GM21423 (cell line): Measurements from ENCODE around the gene PXYLP1.

ENCODE experiments used
- ATAC-seq: cut with Tn5 transposase; IDR thresholded peaks from one replicate; pipeline ENCODE4 v1.9.1; 2021; ENCODE audit warnings: mild to moderate bottlenecking, moderate library complexity; ENCODE audit not compliant: unreplicated experiment

PXYLP1 gene

GRCh38 chr3:141269961-141270360 is 38.3 kb downstream of the PXYLP1 start:
- no peak for ATAC-seq

DNA sequence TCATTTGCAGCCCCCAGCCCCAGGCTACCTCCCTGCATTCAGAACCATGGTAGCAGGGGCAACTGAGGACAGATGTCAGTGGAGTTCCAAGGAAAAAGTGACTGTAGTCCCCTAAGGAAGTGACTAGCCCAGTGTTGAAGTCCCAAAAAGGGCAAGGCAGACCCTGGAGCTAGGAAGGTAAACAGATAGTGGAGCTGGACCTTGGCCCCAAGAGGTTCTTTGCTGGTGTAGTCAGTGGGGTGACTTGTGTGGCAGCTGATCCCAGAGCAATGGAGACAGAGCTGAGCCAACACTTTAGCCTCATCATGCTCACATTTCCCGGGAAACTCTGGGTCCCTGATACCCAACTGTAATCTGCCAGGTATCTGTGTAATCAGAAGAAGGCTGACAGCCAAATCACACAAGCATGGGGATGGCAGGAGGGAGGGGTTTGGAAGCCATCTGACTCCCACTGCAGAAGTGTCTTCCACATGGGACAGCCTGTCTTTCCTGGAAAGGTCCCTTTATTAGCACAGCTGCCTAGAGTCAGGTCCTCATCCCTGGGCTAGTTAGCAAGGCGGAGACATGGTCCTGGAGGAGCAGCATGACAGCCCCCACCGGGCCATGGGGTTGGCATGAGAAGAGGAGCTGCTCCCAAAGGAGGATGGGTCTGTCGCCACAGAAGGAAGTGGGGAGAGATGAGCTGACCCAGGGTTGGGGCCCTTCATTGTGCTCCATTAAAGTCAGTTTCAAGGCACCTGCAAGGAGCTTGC is 39.8 kb downstream of the PXYLP1 start:
- ATAC-seq = no peak

DNA sequence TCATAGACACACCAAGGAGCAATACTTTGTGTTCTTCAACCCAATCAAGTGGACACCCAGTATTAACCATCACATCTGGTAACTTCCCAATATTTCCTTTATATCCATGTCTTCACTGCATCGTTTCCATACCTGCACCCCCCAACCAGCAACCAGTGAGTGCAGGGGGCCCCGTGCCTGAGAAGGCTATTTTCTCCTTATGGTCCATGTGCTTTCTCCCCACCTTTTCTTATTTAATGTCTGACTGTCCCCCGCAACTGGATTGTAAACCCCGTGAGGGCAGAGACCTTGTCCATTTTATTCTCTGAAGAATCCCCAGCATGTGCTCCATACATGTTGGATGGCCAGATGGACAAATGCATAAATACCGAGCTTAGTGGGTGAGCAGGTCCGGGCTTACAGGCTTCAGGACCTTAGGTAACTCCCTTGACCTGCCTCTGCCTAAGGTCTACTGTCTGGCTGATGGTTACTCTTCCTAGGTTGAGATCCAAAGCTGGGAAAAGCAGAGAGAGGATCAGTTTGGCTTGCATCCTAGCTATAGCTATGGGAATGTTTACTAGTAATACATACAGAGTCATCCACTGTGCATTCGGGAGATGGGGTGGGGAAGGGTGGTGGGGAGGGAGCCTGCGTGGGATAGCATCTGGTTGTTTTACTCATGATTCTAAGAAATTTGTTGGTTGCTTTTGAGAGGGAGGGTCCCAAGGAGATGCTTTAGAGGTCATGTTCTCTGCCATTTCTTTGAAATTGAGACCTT is 41.5 kb downstream of the PXYLP1 start:
- ATAC-seq = no peak

- ATAC-seq = no peak
Measured at GRCh38 chr3:141273700-141274410, 42.2 kb downstream of the PXYLP1 start.

DNA sequence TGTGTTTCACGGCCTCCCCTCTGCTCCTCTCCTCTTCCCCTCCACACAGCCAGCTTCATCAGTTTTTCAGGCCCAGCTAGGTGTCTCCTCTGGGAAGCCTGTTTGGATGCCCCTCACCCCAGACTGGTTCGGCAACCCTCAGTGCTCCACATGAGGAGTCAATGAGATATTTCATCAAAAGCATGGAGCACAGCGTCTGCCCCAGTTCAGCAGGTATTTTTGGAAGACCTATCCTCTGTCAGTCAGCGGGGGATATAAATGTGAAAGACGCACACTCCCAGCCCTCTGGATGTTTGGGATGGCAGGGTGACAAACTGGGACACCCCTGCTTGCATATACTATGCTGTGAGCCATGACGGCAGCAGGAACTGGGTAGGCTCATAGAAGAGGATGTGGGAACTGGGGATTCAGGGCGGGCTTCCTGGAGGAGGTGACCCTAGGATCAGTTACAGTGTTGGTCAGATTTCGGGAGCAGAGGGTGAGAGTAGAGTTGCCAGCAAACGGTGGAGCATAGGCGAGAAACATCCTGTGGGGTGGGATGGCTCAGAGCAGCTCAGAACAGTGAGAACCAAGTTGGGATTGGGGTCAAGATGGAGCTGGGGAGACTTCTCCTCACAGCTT is 42.9 kb downstream of the PXYLP1 start:
- no peak for ATAC-seq

- ATAC-seq = no peak
Measured at GRCh38 chr3:141275032-141275422, 43.4 kb downstream of the PXYLP1 start.

DNA sequence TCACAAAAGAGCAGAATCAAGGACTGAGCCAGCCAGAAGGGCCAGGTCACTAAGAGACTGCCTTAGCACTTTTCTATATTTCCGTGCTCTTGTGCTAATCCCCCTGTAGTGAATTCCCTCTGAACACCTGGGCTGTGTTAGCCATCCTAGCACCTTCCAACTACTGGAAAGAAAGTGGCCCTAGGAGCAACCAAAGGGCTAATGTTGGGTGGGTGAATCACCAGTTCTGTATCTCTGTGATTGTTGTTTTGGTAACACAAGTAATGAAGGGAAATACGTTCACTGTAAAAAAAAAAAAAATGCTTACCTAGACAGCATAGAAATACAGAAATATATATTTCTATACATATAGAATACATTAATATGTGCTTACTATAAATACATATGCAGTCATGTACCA is 43.9 kb downstream of the PXYLP1 start:
- no peak for ATAC-seq

DNA sequence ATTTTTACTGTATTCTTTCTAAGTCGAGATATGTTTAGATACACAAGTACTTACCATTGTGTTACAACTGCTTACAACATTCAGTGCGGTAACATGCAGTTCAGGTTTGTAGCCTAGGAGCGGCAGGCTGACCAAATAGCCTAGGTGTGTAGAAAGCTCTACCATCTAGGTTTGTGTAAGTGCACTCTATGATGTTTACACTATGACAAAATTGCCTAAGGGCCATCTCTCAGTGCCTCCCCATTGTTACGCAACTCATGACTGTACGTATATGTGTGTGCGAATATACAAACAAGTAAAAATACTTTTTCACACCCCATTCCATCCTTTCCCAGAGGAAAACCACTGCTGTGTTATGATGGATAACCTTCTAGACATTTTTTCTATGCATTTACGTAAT is 44.3 kb downstream of the PXYLP1 start:
- no peak for ATAC-seq

GRCh38 chr3:141276398-141276797 is 44.8 kb downstream of the PXYLP1 start:
- ATAC-seq = no peak

DNA sequence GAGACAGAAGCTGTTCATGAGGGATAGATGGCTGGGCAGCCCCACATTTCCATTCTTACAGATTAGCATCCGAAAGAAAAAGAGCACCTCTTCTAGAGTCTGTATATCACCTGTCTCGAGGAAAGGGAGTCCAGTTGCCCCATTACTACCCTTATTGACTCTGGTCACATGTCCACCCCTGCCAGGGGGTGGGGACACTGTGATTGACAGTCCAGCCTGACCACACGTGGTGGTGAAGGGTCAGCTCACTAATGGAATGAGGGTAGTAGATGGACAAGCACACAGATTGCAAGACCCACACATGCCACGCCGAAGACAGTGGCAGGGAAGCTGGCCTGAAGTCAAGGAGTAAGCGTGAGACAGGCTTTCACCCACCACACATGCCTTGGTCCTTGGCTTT is 45.8 kb downstream of the PXYLP1 start:
- ATAC-seq = no peak

DNA sequence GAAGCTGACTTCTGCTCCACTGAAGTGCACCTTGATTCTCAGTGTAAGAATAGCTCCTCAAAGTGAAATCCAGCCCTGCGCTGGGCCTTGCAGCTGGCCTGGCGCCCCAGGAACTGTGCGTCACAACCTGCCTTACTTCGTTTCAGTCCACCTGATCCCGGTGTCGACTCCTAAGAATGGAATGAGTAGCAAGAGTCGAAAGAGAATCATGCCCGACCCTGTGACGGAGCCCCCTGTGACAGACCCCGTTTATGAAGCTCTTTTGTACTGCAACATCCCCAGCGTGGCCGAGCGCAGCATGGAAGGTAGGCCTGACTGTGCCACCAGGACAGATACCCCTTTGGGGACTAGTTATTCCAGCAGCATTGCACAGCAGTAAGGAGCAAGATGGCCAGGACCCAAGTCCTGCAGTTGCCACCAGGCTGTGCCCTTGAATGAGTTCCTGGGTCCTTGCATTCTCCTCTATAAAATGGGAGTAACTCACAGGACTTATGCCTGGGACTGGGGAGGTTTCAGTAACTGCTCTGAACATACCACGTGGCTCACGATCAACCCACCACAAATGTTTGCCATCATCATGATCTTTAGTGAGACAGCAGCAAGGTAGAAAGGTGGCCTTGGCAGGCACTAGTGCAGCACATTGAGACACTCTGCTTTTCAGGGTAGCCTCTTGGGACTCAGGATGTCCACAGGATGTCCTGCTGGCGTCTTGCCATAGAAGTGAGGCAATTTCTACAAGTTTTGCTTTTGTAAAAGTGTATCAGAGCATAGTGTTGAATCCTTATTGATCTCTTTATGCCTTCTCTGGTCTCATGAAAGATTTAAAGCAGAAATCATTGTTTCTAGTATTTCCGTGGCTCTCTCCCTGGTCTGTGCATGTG is 46.8 kb downstream of the PXYLP1 start:
- ATAC-seq = no peak

- no peak for ATAC-seq
Measured at GRCh38 chr3:141279077-141279967, 47.7 kb downstream of the PXYLP1 start.

DNA sequence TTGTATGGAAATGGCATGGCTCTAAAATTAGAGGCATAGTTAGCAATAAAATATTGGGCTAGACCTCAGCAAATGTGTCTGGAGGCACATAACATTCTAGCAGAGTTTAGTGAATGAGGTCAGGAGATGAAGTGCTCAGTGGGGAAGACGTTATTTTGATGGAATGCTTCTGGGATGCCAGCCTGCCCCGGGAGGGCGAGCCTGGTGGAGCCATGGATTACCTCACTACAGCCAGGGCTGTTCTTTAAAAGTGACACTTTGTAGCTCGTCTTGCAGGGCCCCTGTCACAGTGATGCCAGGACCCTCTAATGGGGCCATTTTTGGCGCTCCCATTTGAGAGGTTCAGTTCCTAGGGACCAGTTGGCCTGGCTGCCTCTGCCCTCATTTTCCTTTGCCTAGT is 48.5 kb downstream of the PXYLP1 start:
- ATAC-seq = no peak

DNA sequence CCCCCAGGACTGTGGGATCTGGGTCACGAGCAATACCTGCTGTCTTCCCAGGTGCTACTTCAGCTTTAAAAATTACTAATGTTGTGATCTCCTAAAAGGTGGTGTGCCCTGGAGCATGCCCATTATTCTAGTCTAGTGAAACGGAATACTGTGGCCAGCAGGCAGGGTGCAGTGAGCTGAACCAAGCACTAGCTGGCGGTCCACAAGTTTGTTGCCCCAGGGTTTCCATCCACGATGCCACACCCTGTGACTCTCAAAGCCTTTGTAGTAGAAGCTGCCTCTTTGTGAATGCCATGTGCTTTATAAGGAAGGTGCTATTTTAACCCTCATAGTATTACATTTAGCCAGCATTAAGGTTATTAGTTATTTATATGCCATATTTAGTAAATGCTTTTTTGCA is 49.1 kb downstream of the PXYLP1 start:
- ATAC-seq = no peak

DNA sequence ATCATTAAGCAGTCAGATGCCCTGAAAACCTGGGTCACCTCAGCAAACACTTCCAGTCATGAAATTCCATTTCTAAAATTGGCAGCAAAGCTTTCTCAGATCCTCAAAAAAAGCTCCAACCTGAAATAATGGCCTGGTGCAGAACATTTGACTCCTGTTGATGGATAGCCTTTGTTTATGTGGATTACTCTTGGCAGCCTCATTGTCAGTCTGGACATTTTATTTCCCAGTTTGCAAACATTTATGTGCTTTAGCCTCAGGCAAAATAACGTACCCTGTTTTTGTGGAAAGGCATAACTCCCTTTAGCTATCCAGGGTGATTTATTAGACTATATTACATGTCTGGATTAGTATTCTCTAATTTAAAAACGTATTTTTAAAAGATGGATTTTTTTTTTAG is 53.9 kb downstream of the PXYLP1 start:
- no peak for ATAC-seq

GRCh38 chr3:141286856-141287255 is 55.2 kb downstream of the PXYLP1 start:
- no peak for ATAC-seq

DNA sequence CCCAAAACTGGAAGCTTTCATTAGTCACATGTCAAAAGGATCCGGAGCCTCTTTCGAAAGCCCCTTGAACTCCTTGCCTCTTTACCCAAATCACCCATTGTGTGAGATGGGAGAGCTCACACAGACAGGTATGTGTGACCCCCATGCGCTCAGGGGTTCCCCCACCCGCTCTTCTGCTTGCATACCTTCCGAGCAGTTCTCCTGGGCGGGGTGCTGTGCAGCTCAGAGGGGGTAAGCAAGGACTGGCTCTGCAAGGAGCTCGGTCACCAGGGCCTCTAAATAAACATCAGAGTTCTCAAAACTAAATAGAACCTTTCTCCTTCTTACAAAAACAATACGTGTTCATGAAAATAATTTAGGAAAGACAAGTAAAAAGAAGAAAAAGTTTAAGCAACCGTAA is 55.7 kb downstream of the PXYLP1 start:
- no peak for ATAC-seq

- ATAC-seq = no peak
Measured at GRCh38 chr3:141288336-141288990, 56.8 kb downstream of the PXYLP1 start.

DNA sequence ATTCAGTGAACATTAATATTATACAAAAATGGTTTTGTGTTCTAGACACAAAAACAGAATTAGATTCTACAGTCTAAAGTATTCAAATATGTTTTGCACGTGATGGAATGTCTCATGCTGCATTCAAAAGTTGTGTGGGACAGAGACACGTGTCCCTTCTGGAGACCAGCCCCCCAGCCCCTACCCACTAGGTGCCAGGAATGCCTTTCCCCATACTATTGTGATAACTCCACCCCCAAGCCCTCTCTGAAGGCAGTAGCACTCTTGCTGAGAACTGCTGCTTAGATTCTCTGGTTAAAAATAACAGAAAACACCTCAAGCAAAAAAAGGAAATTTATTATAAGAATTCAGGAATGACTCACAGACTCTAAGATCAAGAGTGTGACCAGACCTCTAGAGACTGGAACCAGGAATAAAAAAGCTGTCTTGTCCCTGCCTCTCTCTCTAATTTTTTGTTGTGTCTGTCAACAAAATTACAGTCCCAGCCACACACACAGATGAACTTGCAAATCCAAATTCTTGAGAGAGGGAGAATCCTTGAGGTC is 57.7 kb downstream of the PXYLP1 start:
- ATAC-seq = no peak
